ENCODE data around the gene COX10.

The COX10 gene

DNA sequence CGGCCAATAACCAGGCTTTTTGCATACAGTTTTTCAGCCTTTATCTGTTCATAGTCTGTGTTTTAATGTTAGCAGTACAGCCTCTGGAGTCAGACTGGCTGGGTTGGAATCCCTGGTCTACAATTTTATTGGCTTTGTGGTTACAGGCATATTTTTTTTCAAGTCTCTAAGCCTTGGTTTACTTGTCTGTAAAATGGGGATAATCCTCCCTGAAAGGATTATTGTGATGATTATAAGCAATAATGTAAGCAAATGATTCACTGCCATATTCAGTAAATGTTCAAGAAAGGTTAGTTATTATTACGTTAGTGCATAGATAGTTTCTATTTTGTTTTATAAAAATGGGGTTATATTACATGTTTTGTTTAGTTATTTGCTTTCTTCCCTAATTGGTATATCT, 15.7 kb downstream of the COX10 start:
- DNase-seq (ENCODE audit: low read depth in 2 of 2): no peak
- H3K4me3 ChIP-seq (replicated peaks in 1 of 2; ENCODE audit: low read depth in 2 of 2, low read length in 2 of 2): no peak overlapping the region
- TF ChIP-seq CTCF (IDR thresholded peaks at IDR 0.05; ENCODE audit: low read depth, low read length): no peak

GRCh38 chr17:14086189-14086588, 16.9 kb downstream of the COX10 start:
- TF ChIP-seq CTCF (IDR thresholded peaks at IDR 0.05; ENCODE audit: low read depth, low read length): no peak
- H3K4me3 ChIP-seq (replicated peaks in 1 of 2; ENCODE audit: low read depth in 2 of 2, low read length in 2 of 2): no peak overlapping the region
- no peak for DNase-seq (ENCODE audit: low read depth in 2 of 2)

DNA sequence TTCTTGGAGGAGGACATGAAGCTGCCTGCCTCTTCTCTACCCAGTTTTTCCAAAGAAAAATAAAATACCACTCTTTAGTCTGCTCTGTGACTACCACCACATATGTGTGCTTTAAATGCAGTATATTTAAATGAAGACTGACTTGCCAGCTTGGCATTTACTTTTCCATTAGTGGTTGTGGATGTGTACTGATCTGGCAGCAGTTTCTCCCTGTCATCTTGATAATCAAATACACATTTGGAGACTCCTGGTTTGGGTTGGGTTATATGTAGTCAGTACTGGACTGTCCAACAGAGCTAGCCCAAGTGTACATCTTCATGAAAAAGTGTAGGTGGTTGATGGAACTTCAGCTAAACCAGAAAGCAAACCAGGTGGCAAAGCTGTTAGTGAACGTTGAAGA, 19.9 kb downstream of the COX10 start:
- H3K4me3 ChIP-seq (replicated peaks in 1 of 2; ENCODE audit: low read depth in 2 of 2, low read length in 2 of 2): no peak overlapping the region
- TF ChIP-seq CTCF (IDR thresholded peaks at IDR 0.05; ENCODE audit: low read depth, low read length): no peak
- no peak for DNase-seq (ENCODE audit: low read depth in 2 of 2)

GRCh38 chr17:14091367-14091766, 22.1 kb downstream of the COX10 start:
- TF ChIP-seq CTCF (IDR thresholded peaks at IDR 0.05; ENCODE audit: low read depth, low read length): no peak

DNA sequence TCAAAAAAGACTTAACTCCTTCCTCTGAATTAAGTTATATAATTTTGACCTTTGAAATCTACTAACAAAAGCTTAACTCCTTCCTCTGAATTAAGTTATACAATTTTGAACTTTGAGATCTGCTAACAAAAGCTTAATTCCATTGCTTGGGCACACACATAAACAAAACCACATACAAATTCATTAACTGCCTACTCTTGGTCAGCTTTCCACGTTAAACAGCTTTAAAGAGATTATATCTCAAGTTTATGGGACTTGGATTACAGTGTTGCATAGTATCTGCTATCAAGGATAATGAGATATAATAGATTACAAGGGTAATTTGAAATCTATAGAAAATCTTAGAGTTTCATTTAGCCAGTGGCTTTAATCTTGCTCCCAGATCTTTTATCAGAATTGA, 23.5 kb downstream of the COX10 start:
- no peak for TF ChIP-seq CTCF (IDR thresholded peaks at IDR 0.05; ENCODE audit: low read depth, low read length)
- no peak for DNase-seq (ENCODE audit: low read depth in 2 of 2)

More at GRCh38 chr17:14091367-14091766, 22.1 kb downstream of the COX10 start:
- peak in 1 of 2 donors; percentile 33 for DNase-seq (ENCODE audit: low read depth in 2 of 2)
- H3K4me3 ChIP-seq (replicated peaks in 1 of 2; ENCODE audit: low read depth in 2 of 2, low read length in 2 of 2): no peak overlapping the region

DNA sequence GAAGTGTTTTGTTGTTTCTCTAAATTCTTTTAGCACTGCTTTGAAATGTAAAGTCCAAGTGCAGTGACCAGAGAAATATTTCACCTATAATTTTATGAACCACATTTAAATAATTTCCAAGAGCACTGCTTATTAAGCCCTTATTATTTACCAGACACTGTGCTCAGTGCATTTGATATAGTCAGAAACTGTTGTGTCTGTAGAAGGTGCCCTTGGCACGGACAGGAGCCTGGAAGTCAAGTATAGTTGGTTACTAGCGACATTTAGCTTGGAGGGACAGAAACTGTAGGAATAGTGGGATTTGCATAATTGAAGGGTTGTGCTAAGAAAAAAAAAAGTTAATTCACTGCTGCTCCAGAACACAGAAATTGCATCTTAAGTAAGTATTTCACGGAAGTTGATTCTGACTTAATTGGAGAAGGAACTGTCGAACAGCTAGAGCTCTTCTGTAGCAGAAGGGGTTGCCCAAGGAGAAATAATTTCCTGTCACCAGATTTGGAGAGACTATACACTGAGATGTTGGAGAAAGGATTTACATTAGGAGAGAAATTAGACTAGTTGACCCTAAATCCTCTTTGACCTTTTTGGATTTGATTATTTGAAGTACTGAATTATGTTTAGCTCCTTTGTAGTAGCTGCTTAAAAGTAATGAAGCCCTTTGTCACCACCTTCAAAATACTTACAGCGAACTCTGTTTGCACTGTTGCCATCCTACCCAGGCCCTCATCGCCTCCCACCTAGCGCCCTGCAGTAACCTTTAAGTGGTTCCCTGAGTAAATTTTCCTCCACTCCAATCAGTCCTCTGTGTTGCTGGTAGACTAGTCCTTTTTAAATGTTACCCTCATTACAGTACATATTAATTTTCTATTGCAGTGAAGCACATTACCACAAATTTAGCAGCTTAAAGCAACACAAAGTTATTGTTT, 25.6 kb downstream of the COX10 start:
- TF ChIP-seq CTCF (IDR thresholded peaks at IDR 0.05; ENCODE audit: low read depth, low read length): no peak
- H3K4me3 ChIP-seq (replicated peaks in 1 of 2; ENCODE audit: low read depth in 2 of 2, low read length in 2 of 2): no peak overlapping the region
- DNase-seq (ENCODE audit: low read depth in 2 of 2): no peak

More for the DNA sequence above, 23.5 kb downstream of the COX10 start:
- no peak overlapping the region for H3K4me3 ChIP-seq (replicated peaks in 1 of 2; ENCODE audit: low read depth in 2 of 2, low read length in 2 of 2)
